ENCODE results near the gene DNM2. TPM values are rescaled to one million over a fixed set of nuclear protein-coding genes. Genes with fewer than 3 reads are reported as not detected.

Gene DNM2
- total RNA-seq, 1 donor from 2014 or later: 184 TPM

- TF ChIP-seq CTCF (IDR thresholded peaks at IDR 0.05; ENCODE audit: unreplicated experiment): no peak
- H3K27me3 Mint-ChIP-seq (ENCODE audit: unreplicated experiment): peaks cover 2% of the 10 kb centered on the region
- no peak overlapping the region for H3K4me3 Mint-ChIP-seq (ENCODE audit: unreplicated experiment)
- no peak overlapping the region for H3K27ac Mint-ChIP-seq (ENCODE audit: unreplicated experiment)
- peaks cover 4% of the 10 kb centered on the region for H3K4me1 Mint-ChIP-seq (ENCODE audit: unreplicated experiment)
- no peaks in the 10 kb centered on the region for H3K9me3 Mint-ChIP-seq (ENCODE audit: unreplicated experiment)
- peaks cover 12% of the 10 kb centered on the region for H3K36me3 Mint-ChIP-seq (ENCODE audit: low read depth, unreplicated experiment)
- no peak for DNase-seq (ENCODE audit: low spot score)
These were observed 6.7 kb downstream of the DNM2 start for GRCh38 chr19:10724573-10725071.

GRCh38 chr19:10725415-10725814 is 7.5 kb downstream of the DNM2 start:
- no peak overlapping the region for H3K27ac Mint-ChIP-seq (ENCODE audit: unreplicated experiment)
- no peaks in the 10 kb centered on the region for H3K4me1 Mint-ChIP-seq (ENCODE audit: unreplicated experiment)
- H3K9me3 Mint-ChIP-seq (ENCODE audit: unreplicated experiment): no peaks in the 10 kb centered on the region
- no peak for TF ChIP-seq CTCF (IDR thresholded peaks at IDR 0.05; ENCODE audit: unreplicated experiment)
- peaks cover 12% of the 10 kb centered on the region for H3K36me3 Mint-ChIP-seq (ENCODE audit: low read depth, unreplicated experiment)
- peaks cover 2% of the 10 kb centered on the region for H3K27me3 Mint-ChIP-seq (ENCODE audit: unreplicated experiment)
- H3K4me3 Mint-ChIP-seq (ENCODE audit: unreplicated experiment): no peak overlapping the region
- no peak for DNase-seq (ENCODE audit: low spot score)

GRCh38 chr19:10726268-10726667 is 8.4 kb downstream of the DNM2 start:
- Mint-ChIP-seq H3K27ac (ENCODE audit: unreplicated experiment) (no peak overlapping the region), H3K36me3 (ENCODE audit: low read depth, unreplicated experiment) (peaks cover 12% of the 10 kb centered on the region), H3K4me1 (ENCODE audit: unreplicated experiment) (no peaks in the 10 kb centered on the region), H3K27me3 (ENCODE audit: unreplicated experiment) (peaks cover 2% of the 10 kb centered on the region), H3K9me3 (ENCODE audit: unreplicated experiment) (no peaks in the 10 kb centered on the region), H3K4me3 (ENCODE audit: unreplicated experiment) (no peak overlapping the region)
- no peak for TF ChIP-seq CTCF (IDR thresholded peaks at IDR 0.05; ENCODE audit: unreplicated experiment)
- DNase-seq (ENCODE audit: low spot score): no peak

- Mint-ChIP-seq H3K36me3 (ENCODE audit: low read depth, unreplicated experiment) (peaks cover 12% of the 10 kb centered on the region), H3K9me3 (ENCODE audit: unreplicated experiment) (no peaks in the 10 kb centered on the region), H3K27ac (ENCODE audit: unreplicated experiment) (no peak overlapping the region), H3K4me1 (ENCODE audit: unreplicated experiment) (no peaks in the 10 kb centered on the region), H3K27me3 (ENCODE audit: unreplicated experiment) (peaks cover 3% of the 10 kb centered on the region), H3K4me3 (ENCODE audit: unreplicated experiment) (no peak overlapping the region)
- TF ChIP-seq CTCF (IDR thresholded peaks at IDR 0.05; ENCODE audit: unreplicated experiment): no peak
- DNase-seq (ENCODE audit: low spot score): no peak
These were observed 9.9 kb downstream of the DNM2 start for GRCh38 chr19:10727685-10728201.

- no peak for TF ChIP-seq CTCF (IDR thresholded peaks at IDR 0.05; ENCODE audit: unreplicated experiment)
- peaks cover 2% of the 10 kb centered on the region for H3K27me3 Mint-ChIP-seq (ENCODE audit: unreplicated experiment)
- DNase-seq (ENCODE audit: low spot score): no peak
- no peak overlapping the region for H3K27ac Mint-ChIP-seq (ENCODE audit: unreplicated experiment)
- no peaks in the 10 kb centered on the region for H3K9me3 Mint-ChIP-seq (ENCODE audit: unreplicated experiment)
- H3K4me1 Mint-ChIP-seq (ENCODE audit: unreplicated experiment): no peaks in the 10 kb centered on the region
- peaks cover 12% of the 10 kb centered on the region for H3K36me3 Mint-ChIP-seq (ENCODE audit: low read depth, unreplicated experiment)
- no peak overlapping the region for H3K4me3 Mint-ChIP-seq (ENCODE audit: unreplicated experiment)
These were observed 11.5 kb downstream of the DNM2 start for GRCh38 chr19:10729411-10729810.
